Gastrocnemius medialis (tissue), 4 donors: ENCODE measurements around the gene IFNB1.

Source experiments
- CTCF ChIP-seq, 5 experiments: fragments of 450-650 bp in 3 of 5; fragments of 200-600 bp in 2 of 5; sonication (generic) in 2 of 5; IDR thresholded peaks in 4 of 5; conservative IDR thresholded peaks in 1 of 5; 1 replicate in 4 of 5; 2 replicates in 1 of 5; pipeline ENCODE4 v1.5.1; 2016 to 2019; ENCODE audit warnings: antibody characterized with exemption in 5 of 5, mild to moderate bottlenecking in 3 of 5, moderate library complexity in 3 of 5
- POLR2A ChIP-seq, 2 donors: fragments of 450-650 bp; IDR thresholded peaks; one replicate each; pipeline ENCODE4 v1.6.1; 2017; ENCODE audit warnings: antibody characterized with exemption in 2 of 2, mild to moderate bottlenecking in 2 of 2, moderate library complexity in 2 of 2

DNA sequence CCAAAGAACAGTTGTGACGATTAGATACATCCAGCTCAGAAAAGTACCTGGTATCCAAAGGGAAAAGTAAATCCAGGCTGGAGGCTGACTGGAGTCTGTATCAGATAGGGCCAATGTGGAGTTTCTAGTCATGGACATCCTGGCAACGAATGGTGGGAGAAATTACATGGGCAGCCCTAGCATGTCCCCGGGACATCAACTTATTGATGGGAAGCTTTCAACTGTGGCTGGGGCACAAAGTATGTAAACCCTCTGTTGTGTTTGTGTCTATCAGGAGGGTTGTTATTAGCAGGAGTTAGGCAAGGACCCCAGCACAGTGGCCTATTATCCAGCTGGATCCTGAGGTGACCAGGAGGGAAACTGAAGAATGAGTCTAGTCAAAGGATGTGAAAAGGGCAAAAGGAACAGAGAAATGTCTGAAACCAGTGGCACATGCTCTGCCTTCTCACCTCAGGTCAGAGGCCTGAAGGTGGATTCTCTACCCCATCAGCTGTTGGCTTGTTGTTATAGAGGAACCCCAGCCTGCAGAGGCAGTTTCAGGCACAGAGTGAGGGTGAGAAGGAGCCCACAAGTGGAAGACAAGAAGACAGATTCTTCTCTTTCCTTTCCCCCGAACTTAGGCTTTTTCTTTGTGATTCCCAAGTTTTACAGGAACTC lies 44.0 kb upstream of the IFNB1 start:
- TF ChIP-seq CTCF (IDR thresholded peaks at IDR 0.05 in 4 of 5, conservative IDR thresholded peaks at IDR 0.05 in 1 of 5), result no peak
- TF ChIP-seq POLR2A (IDR thresholded peaks at IDR 0.05), result no peak
